Stomach (tissue), 4 donors: ENCODE measurements around the gene FRRS1.

Experiments
- CTCF ChIP-seq, 7 experiments: fragments of 450-650 bp in 4 of 7; fragments of 200-600 bp in 3 of 7; sonication (generic) in 3 of 7; IDR thresholded peaks; one replicate each; pipeline ENCODE4 v1.5.1; 2016 to 2019; ENCODE audit warnings: antibody characterized with exemption in 7 of 7, control low read depth in 2 of 7, mild to moderate bottlenecking in 1 of 7
- EP300 ChIP-seq: sonication (generic); formaldehyde crosslinking; IDR thresholded peaks from one replicate; pipeline ENCODE4 v1.6.1; 2017; ENCODE audit warnings: antibody characterized with exemption
- POLR2A ChIP-seq, 4 donors: fragments of 450-650 bp; IDR thresholded peaks; one replicate each; pipeline ENCODE4 v1.6.1; 2016; ENCODE audit warnings: antibody characterized with exemption in 4 of 4, control low read depth in 2 of 4, mild to moderate bottlenecking in 1 of 4, moderate library complexity in 1 of 4
- POLR2AphosphoS5 ChIP-seq, 3 donors: sonication (generic); formaldehyde crosslinking; IDR thresholded peaks; one replicate each; pipeline ENCODE4 v1.6.1; 2016; ENCODE audit warnings: antibody characterized with exemption in 3 of 3

- TF ChIP-seq POLR2AphosphoS5 (IDR thresholded peaks at IDR 0.05) (no peak), CTCF (IDR thresholded peaks at IDR 0.05) (no peak), EP300 (no peak), POLR2A (IDR thresholded peaks at IDR 0.05) (no peak)
These were observed 11.3 kb upstream of the FRRS1 start for GRCh38 chr1:99777752-99778151.
